ENCODE results near the gene XG.

The XG gene

GRCh38 chrX:2714551-2714950, 37.3 kb upstream of the XG start:
- no peak for TF ChIP-seq REST (IDR thresholded peaks at IDR 0.05; ENCODE audit: insufficient read depth in 1 of 2, low read depth in 2 of 2, low read length in 2 of 2)
- no peak for TF ChIP-seq FOXP2 (optimal IDR thresholded peaks at IDR 0.05; ENCODE audit: borderline replicate concordance, extremely low read depth, extremely low read length, insufficient read depth)
- TF ChIP-seq POLR2AphosphoS5 (IDR thresholded peaks at IDR 0.05; ENCODE audit: low read depth, low read length): no peak
- TF ChIP-seq TAF1 (IDR thresholded peaks at IDR 0.05; ENCODE audit: borderline replicate concordance, insufficient read depth, low read length): no peak
- no peak for TF ChIP-seq SIN3A (IDR thresholded peaks at IDR 0.05; ENCODE audit: borderline replicate concordance, insufficient read depth, low read length)

GRCh38 chrX:2715066-2715600, 36.7 kb upstream of the XG start:
- no peak for TF ChIP-seq TAF1 (IDR thresholded peaks at IDR 0.05; ENCODE audit: borderline replicate concordance, insufficient read depth, low read length)

DNA sequence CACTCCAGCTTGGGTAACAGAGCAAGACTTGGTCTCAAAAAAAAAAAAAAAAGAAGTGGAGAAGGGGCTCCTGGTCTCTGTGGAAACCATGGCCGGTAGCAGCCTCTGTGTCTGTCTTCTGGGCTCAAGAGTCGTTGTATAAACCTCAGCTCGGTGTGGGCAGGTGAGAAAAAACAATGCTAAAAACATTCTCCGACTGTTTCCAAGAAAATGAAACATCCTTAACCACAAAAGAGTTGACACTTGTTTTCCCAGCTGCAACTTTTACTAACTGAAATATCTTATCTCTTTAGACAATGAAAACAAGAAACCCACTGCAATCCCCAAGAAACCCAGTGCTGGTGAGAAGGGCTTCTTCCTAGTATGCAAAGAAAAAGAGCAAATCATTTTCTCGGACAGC, 34.5 kb upstream of the XG start:
- TF ChIP-seq SIN3A (IDR thresholded peaks at IDR 0.05; ENCODE audit: borderline replicate concordance, insufficient read depth, low read length): no peak
- no peak for TF ChIP-seq FOXP2 (optimal IDR thresholded peaks at IDR 0.05; ENCODE audit: borderline replicate concordance, extremely low read depth, extremely low read length, insufficient read depth)
- TF ChIP-seq TAF1 (IDR thresholded peaks at IDR 0.05; ENCODE audit: borderline replicate concordance, insufficient read depth, low read length): no peak
- TF ChIP-seq POLR2AphosphoS5 (IDR thresholded peaks at IDR 0.05; ENCODE audit: low read depth, low read length): no peak
- TF ChIP-seq REST (IDR thresholded peaks at IDR 0.05; ENCODE audit: insufficient read depth in 1 of 2, low read depth in 2 of 2, low read length in 2 of 2): no peak

- TF ChIP-seq FOXP2 (optimal IDR thresholded peaks at IDR 0.05; ENCODE audit: borderline replicate concordance, extremely low read depth, extremely low read length, insufficient read depth): no peak
- no peak for TF ChIP-seq SIN3A (IDR thresholded peaks at IDR 0.05; ENCODE audit: borderline replicate concordance, insufficient read depth, low read length)
- TF ChIP-seq REST (IDR thresholded peaks at IDR 0.05; ENCODE audit: insufficient read depth in 1 of 2, low read depth in 2 of 2, low read length in 2 of 2): no peak
- TF ChIP-seq POLR2AphosphoS5 (IDR thresholded peaks at IDR 0.05; ENCODE audit: low read depth, low read length): no peak
- no peak for TF ChIP-seq TAF1 (IDR thresholded peaks at IDR 0.05; ENCODE audit: borderline replicate concordance, insufficient read depth, low read length)
Measured at GRCh38 chrX:2718821-2719220, 33.0 kb upstream of the XG start.

- TF ChIP-seq SIN3A (IDR thresholded peaks at IDR 0.05; ENCODE audit: borderline replicate concordance, insufficient read depth, low read length) (no peak), FOXP2 (optimal IDR thresholded peaks at IDR 0.05; ENCODE audit: borderline replicate concordance, extremely low read depth, extremely low read length, insufficient read depth) (no peak), POLR2AphosphoS5 (IDR thresholded peaks at IDR 0.05; ENCODE audit: low read depth, low read length) (no peak), REST (IDR thresholded peaks at IDR 0.05; ENCODE audit: insufficient read depth in 1 of 2, low read depth in 2 of 2, low read length in 2 of 2) (no peak), TAF1 (IDR thresholded peaks at IDR 0.05; ENCODE audit: borderline replicate concordance, insufficient read depth, low read length) (no peak)
Measured at GRCh38 chrX:2719774-2720447, 31.9 kb upstream of the XG start.
